ENCODE measurements around the gene DECR2. TPM values are rescaled to one million over a fixed set of nuclear protein-coding genes. Genes with fewer than 3 reads are reported as not detected.
A peak's percentile ranks its signal among the peaks of the same experiment; 100 is the strongest.

The DECR2 gene
- total and polyA plus RNA-seq, 9 of the 15 experiments (the other 6 are each of a cell fraction or from before 2014, with no cell fraction given) = 1.0 to 31.9 (median 10.3) TPM

- TF ChIP-seq TCFL5 (CRISPR knock-in tag; conservative IDR thresholded peaks at IDR 0.05) = no peak
- TF ChIP-seq ZC3H11A (IDR thresholded peaks at IDR 0.05; ENCODE audit: low read depth, low read length) = peak; percentile 35; the same call in 1 of the 2 replicates
- no peak for TF ChIP-seq RB1 (IDR thresholded peaks at IDR 0.05; ENCODE audit: low read depth)
- no peak for TF ChIP-seq NFIX (CRISPR knock-in tag; IDR thresholded peaks at IDR 0.05; ENCODE audit: low read depth)
- TF ChIP-seq POLR3G (IDR thresholded peaks at IDR 0.05; ENCODE audit: extremely low read depth, insufficient read length, insufficient replicate concordance) = no peak
- no peak for TF ChIP-seq RHOXF2B (CRISPR knock-in tag; conservative IDR thresholded peaks at IDR 0.05)
- TF ChIP-seq ATF1 (CRISPR knock-in tag; IDR thresholded peaks at IDR 0.05) = 0 out of 2 replicates have a peak, but pooled peaks have one; percentile 14
- peak; percentile 44 for TF ChIP-seq ATF1 (tag; IDR thresholded peaks at IDR 0.05)
- TF ChIP-seq ZNF121 (CRISPR knock-in tag; conservative IDR thresholded peaks at IDR 0.05) = no peak
- TF ChIP-seq PKNOX1 (IDR thresholded peaks at IDR 0.05) = no peak
- TF ChIP-seq EP300 (IDR thresholded peaks at IDR 0.05; ENCODE audit: low read length) = no peak
- no peak for TF ChIP-seq CCNT2 (IDR thresholded peaks at IDR 0.05; ENCODE audit: borderline replicate concordance, extremely low read depth, insufficient read length, low read depth, low read length)
- peak; percentile 95 for TF ChIP-seq BCOR (IDR thresholded peaks at IDR 0.05)
- TF ChIP-seq SRSF9 (IDR thresholded peaks at IDR 0.05; ENCODE audit: borderline replicate concordance, low read depth, low read length) = no peak
- no peak for TF ChIP-seq MTA2 (IDR thresholded peaks at IDR 0.05; ENCODE audit: low read depth)
- TF ChIP-seq TEAD4 (IDR thresholded peaks at IDR 0.05; ENCODE audit: low read length) = peak; percentile 14; the same call in 1 of the 2 replicates
- TF ChIP-seq TEAD4 (CRISPR knock-in tag; IDR thresholded peaks at IDR 0.05; ENCODE audit: borderline replicate concordance) = no peak
- TF ChIP-seq NFIC (IDR thresholded peaks at IDR 0.05) = no peak; the same call in 1 of the 2 replicates
- no peak for TF ChIP-seq TCF7 (IDR thresholded peaks at IDR 0.05; ENCODE audit: borderline replicate concordance)
- peak; percentile 66; the same call in 1 of the 2 replicates for TF ChIP-seq REST (IDR thresholded peaks at IDR 0.05; ENCODE audit: borderline replicate concordance)
- no peak for TF ChIP-seq REST (CRISPR knock-in tag; IDR thresholded peaks at IDR 0.05; ENCODE audit: low read depth)
- no peak; the same call in 1 of the 2 replicates for TF ChIP-seq CEBPB (tag; IDR thresholded peaks at IDR 0.05)
- TF ChIP-seq HDAC1 (IDR thresholded peaks at IDR 0.05) = no peak
- no peak for TF ChIP-seq ZNF197 (CRISPR knock-in tag; IDR thresholded peaks at IDR 0.05; ENCODE audit: low read depth)
These were observed 9.8 kb upstream of the DECR2 start (continued) for GRCh38 chr16:391885-392335.

All from K562 (cell line).